Stimulated activated CD4-positive, alpha-beta T cell treated with anti-CD3 and anti-CD28 coated beads, Interleukin-15, amount 100 ng/mL, for 48 hours (primary cell): ENCODE results near the gene KCP.

Experiments
- DNase-seq, 2 donors: peaks; one replicate each; pipeline ENCODE4 v3.0.0-alpha.2; 2020; ENCODE audit warnings: low read depth in 2 of 2

KCP gene

DNA sequence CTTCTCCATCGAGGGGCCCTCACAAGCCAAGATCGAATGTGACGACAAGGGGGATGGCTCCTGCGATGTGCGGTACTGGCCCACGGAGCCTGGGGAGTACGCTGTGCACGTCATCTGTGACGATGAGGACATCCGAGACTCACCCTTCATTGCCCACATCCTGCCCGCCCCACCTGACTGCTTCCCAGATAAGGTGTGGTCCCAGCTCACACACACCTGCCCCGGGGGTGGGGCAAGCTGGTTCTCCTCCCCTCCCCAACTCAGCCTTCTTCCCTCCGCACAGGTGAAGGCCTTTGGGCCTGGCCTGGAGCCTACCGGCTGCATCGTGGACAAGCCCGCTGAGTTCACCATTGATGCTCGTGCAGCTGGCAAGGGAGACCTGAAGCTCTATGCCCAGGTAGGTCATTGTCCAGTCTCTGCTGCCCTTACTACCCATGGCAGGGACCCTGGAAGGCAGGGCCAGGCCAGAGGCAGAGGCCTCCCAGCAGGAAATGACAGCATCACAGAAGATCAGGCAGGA lies 69.3 kb downstream of the KCP start:
- no peak for DNase-seq

DNA sequence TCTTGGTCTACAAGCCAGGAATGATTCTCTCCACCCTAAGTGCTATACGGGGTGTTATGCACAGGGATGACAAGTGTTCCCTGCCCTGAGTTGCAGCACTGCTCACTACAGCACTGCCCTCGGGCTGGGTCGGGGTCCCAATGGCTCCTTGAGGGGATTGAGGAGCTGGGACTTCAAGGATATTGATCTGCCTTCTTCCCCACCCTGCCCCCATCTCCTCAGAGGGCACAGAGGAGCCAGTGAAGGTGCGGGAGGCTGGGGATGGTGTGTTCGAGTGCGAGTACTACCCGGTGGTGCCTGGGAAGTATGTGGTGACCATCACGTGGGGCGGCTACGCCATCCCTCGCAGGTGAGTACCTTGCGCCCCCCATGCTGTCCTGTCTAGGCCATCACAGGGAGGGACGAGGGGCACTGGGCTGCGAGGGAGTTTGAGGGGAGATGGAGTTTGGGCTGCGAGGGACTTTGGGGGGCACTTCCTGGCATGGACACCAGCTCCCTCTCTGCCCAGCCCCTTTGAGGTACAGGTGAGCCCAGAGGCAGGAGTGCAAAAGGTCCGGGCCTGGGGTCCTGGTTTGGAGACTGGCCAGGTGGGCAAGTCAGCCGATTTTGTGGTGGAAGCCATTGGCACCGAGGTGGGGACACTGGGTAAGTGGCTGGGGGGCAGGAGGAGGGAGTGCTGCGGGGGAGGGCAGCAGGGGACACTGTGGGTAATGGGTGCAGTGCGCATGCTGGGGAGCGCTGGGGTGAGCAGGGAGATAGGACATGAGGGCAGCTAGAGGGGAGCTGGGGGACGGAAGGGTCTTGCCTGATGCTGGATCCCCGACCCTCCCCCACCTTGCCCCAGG lies 70.0 kb downstream of the KCP start:
- DNase-seq = no peak

DNA sequence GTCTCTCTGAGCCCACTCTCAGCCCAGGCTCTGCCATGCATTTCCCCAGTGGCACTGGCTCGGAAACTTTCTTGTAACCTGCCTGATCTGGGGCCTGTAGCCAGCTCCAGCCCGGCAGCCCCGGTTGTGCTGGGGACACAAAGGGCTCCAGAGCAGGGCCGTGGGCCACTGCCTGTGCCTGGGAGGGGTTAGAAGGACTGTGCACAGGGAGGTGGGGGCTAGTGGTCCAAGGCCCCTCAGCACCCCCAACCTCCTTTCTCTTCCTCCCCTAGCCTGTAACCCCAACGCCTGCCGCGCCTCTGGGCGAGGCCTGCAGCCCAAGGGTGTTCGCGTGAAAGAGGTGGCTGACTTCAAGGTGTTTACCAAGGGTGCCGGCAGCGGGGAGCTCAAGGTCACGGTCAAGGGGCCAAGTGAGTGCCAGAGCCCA lies 70.7 kb downstream of the KCP start:
- DNase-seq = no peak

- DNase-seq = no peak
Observed at GRCh38 chr7:128838981-128839731, 71.4 kb downstream of the KCP start.

- no peak for DNase-seq
Observed at GRCh38 chr7:128838109-128838779, 72.3 kb downstream of the KCP start.

- DNase-seq = no peak
Observed at GRCh38 chr7:128837521-128837921, 73.0 kb downstream of the KCP start.

DNA sequence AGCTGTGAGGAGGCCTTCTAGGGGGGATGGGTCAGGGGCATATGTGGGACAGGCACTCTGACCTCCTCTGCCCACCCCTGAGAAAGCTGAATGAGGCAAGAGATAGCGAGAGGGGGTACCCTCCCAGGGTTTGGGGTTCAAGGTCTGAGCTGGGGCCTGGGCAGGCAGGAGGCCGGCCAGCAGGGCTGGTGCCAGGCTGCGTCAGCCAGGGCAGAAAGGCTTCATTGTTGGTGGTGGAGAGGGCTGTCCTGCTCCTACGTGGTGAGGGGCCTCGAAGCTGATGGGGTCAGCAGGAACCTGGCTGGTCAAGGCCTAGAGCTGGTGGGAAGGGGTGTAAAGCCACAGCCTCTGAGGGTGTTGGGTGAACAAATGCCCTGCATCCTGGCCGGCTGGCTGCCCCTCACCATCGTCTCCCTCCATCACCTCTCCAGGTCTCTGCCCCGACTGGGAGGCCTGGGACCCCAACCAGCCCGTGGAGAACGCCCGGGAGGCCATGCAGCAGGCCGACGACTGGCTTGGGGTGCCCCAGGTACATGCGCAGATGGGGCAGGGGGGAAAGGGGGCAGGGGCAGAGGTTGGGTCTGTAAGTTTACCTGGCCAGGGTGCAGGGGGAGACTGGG lies 73.7 kb downstream of the KCP start:
- no peak for DNase-seq

DNA sequence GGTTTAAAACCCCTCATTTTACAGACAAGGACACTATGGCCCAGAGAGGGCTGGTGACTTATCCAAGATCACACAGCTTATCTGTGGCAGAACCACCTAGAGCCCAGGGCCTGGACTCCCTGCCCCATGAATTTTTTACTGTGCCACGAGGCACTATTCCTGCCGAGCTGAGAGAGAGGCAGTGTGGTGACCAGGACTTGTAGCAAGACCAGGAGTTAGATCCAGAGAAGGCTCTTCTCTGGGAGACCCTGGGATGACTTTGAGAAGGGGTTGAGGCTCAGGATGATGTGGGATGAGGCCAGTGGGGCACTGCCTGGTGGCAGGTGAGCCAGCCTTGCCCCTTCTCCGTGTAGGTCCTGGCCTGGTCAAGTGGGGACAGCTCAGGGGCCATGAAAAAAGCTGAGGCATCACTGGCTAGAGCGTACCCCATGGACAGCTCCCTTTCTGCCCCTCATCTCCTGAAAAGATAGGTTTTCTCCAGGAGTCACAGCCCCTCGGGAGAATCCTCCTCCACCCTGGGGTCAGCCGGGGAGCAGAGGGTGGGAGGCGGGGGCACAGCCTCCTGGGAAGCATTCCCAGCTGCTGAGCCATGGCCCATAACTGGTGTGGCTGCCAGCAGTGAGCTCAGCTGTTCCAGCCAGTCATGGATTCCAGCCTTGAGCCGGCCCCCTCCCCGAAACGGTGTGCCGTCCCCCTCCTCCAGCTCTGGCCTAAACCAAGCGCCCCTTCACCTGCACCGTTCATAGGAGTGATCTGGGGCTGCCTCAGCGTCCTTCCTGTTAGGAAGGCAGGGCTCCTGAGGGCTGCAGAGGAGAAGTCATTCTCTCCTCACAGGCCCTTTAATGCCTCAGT lies 74.5 kb downstream of the KCP start:
- DNase-seq = no peak

DNA sequence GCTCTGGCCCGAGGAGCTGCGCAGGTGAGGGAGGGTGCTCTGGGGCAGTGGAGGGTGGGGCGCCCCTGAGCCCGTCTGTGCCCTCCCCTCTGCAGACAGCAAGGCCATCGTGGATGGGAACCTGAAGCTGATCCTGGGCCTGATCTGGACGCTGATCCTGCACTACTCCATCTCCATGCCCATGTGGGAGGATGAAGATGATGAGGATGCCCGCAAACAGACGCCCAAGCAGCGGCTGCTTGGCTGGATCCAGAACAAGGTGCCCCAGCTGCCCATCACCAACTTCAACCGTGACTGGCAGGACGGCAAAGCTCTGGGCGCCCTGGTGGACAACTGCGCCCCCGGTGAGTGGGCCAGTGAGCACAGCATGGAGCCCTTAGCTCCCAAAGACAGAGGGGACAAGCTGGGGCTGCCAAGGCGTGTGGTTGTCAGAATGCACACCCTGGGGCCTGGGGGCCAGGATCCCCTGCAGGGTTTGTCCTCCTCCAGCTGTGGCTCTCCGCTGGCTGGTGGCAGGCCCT lies 75.2 kb downstream of the KCP start:
- DNase-seq = no peak

GRCh38 chr7:128833946-128834325 lies 76.6 kb downstream of the KCP start:
- no peak for DNase-seq

DNA sequence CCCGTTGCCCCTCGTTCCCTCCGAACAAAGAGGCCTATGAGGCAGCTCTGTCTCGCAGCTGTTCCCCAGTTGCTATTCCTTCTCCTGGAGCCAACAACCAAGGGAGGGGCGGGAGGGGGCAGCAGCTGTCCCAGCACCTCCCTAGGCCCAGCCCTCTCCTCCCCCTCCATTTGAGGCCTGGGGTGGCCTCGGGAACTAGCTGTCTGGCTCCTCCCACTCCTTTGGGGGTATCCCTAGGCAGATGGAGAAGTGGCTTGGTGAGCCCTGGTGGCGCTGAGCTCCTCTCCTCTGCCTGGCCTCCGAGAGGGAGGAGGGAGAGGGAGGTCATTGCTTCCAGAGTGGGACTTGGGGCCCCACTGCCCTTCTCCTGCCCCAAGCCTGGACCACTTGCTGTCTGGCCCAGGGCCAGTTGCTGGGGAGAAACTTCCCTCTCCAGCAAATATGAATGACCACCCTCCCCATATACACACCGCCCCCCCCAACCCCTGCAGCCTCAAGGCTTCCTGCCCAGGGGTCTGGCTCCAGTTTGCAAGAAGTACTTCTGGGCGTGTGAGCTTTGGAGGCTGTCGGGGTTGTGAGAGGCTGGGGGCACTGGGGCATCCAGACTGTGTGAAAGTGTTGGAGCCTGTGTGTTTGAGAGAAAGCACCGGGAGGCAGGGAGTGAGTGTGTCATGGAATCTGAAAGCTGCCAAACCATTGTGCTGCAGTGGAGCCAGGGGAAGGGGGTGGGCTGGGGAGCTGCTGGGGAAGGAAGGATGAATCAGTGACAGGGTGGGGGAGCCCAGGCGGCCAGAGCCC lies 77.2 kb downstream of the KCP start:
- no peak for DNase-seq

DNA sequence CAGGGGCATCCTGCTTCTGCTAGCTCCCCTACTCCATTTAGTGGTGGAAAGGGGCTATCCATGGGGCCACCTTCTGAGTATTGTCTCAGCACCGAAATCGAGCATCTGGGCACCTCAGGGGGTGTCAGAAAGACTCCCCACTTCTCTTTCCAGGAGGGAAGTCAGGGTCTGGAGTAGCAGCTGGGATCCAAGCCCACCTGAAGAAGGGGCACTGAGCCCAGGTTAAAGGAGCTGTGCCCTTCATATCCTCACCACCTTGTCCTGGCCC lies 77.7 kb downstream of the KCP start:
- no peak for DNase-seq

DNA sequence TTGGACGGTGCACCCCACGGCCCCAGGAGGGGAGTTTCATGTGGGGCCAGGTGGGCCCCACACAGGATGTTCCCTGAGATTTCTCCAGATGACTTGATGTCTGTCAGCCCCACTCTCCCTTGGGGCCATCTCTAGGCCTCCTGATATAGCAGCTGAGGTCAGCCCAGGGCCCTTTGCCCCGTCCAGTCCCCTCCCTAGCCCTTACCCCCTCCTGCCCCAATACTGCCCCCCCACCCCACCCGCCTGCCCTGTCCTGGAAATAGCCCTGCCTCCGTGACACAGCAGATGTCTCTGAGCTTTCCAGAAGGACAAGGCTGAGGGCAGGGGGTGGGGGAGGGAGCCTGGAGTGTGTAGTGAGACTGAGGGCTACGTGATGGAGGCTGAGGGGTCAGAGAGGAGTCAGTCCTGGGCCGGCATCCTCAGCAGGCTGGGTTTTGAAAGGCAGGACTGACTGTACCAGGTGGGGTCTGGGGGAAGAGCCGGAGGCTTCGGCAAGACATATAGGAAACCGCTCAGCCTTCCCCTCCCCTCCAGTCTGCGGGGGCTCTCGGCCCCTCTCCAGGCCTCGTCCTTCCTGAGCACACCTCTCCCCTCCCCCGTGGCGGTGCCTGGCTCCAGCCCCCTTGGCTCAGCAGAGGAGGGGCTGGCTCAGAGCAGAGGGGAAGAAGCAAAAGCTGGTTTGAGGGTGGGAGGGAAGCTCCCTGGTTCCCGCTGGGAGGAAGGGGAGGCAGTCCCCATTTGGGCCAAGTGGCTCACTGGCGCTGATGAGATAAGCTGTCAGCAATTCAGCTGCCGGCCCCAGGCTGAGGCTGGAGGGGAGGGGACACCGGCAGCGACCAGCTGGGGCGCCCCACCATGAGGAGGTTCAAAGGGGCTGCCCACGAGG lies 78.3 kb downstream of the KCP start:
- DNase-seq = no peak

DNA sequence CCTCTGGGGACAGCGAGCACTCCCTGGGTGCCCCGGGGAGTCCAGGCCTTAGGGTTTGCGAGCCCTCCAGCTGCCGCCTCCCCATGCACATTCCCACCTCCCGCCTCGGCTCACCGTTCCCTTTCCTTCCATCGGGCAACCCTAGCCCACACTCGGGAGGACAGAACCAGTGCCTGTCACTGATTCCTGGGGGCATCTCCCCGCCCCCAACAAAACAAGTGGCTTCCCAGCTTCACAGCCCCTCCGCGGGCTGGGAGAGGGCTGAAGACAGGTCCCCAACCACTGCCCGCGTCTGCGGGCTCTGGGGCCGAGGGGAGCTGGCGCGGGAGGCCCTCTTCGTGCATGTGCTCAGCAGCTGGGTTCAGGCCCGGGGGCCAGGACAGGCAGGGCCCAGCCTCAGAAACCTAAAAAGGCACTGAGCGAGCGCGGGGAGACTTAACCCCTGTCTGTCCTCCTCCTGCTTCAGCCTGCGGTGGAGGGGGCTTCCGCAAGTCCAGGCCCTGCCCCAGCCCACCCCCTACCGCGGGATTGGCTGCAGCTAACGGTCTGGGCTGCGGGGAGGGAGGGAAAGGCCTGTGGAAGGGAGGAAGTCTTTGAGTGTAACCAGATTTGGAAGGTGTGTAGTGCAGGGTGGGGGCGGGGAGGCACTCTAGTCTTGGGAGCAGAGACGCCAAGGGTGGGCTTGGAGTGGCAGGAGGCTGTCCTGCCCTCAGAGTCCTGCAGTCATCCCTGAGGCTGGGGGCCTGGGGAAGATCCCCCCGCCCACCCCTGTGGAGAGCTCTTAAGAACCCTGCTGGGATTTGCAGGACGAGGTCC lies 79.1 kb downstream of the KCP start:
- DNase-seq = no peak

DNA sequence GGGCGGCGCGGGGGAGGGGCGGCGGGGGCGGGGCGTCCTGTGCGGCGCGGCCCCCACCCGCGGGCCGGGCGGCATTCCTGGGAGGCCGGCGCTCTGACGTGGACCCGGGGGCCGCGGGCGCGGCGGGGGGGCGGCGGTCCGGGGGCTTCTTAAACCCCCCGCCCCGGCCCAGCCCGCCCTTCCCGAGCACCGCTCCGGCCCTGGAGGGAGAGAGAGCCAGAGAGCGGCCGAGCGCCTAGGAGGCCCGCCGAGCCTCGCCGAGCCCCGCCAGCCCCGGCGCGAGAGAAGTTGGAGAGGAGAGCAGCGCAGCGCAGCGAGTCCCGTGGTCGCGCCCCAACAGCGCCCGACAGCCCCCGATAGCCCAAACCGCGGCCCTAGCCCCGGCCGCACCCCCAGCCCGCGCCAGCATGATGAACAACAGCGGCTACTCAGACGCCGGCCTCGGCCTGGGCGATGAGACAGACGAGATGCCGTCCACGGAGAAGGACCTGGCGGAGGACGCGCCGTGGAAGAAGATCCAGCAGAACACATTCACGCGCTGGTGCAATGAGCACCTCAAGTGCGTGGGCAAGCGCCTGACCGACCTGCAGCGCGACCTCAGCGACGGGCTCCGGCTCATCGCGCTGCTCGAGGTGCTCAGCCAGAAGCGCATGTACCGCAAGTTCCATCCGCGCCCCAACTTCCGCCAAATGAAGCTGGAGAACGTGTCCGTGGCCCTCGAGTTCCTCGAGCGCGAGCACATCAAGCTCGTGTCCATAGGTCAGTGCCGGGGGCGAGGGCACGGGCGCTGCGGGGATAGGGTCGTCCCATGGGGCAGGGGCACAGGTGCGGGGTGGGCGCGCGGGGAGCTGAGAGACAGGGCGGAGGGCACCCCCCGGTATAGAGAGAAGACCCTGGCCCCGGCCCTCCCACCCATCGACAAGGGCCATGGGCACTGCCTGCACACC lies 80.0 kb downstream of the KCP start, which contains the start of gene FLNC:
Gene FLNC (plus strand): TSS at position 176 of the 947 bp plus-strand sequence. CDS start 232 bp downstream, at position 408.
- DNase-seq = peak in 1 of 2 donors; percentile 22

DNA sequence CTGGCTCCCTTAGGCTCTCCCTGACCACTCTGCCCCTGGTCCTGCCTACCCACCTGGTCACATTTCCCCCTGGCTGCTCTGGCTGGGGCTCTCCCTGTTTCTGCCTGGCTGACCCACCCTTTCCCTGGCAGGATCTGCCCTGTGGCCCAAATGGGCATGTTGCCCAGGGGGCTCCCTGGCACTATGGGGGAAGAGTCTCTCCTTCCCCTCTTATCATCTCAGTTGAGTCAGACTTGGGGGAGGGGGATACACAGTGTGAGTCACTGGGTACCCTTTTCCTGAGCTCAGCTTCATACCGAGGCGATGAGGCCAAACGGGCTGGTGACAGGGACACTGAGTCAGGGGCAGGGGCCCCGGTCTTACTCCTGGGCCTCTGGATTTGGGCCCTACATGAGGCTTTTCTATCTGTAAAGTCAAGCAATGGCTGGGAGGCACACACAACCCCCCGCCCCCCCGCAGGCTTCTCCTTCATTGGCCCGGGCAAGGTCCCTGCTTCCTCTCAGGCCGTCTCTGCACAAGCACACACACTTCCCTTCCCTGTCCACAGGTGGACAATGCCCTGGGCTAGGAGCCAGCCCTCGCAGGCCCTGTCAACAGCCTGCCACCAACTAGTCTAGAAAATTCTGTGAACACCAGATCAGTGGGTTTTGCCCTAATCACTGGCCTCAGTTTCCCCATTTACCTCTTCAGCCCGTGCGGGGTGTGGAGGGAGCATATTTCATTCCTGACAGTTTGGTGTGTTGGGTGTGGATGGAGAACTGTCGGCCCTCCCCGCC lies 80.9 kb downstream of the KCP start:
- no peak for DNase-seq
